GM12872 (cell line): ENCODE data around the gene AGO4.

ENCODE experiments used
- CTCF ChIP-seq: IDR thresholded peaks from 3 replicates; pipeline ENCODE4 v1.5.1; 2011; ENCODE audit warnings: low read depth, mild to moderate bottlenecking, low read length, moderate library complexity; ENCODE audit not compliant: insufficient read depth

AGO4 gene

GRCh38 chr1:35807614-35808449, at the start of gene AGO4:
AGO4 (plus strand) TSS chr1:35808016; CDS start chr1:35808417, 401 bp downstream.
- TF ChIP-seq CTCF = no peak

- no peak for TF ChIP-seq CTCF
These were observed 45.7 kb upstream of the AGO4 start for GRCh38 chr1:35762141-35762540.

GRCh38 chr1:35763201-35763600, 44.6 kb upstream of the AGO4 start:
- TF ChIP-seq CTCF = no peak

GRCh38 chr1:35764283-35764682, 43.5 kb upstream of the AGO4 start:
- TF ChIP-seq CTCF = no peak

GRCh38 chr1:35768350-35769187, 39.2 kb upstream of the AGO4 start:
- TF ChIP-seq CTCF = no peak

GRCh38 chr1:35769188-35769758, 38.5 kb upstream of the AGO4 start:
- TF ChIP-seq CTCF = no peak

- no peak for TF ChIP-seq CTCF
These were observed 34.1 kb upstream of the AGO4 start for GRCh38 chr1:35773711-35774110.
